DND-41 (cell line): ENCODE measurements around the gene PNPLA1.
A peak's percentile ranks its signal among the peaks of the same experiment; 100 is the strongest.

Source experiments
- ATAC-seq: fragments of 200-7000 bp; cut with Tn5 transposase; 3 replicates; pipeline ENCODE4 v1.9.1; 2021; ENCODE audit warnings: low read depth; ENCODE audit not compliant: insufficient read depth
- DNase-seq: peaks from one replicate; pipeline ENCODE4 v3.0.0-alpha.2; 2020
- H2AFZ ChIP-seq: 2 replicates; pipeline ENCODE4 v1.6.0; 2012; ENCODE audit warnings: low read depth, low read length
- H3K27ac ChIP-seq: 2 replicates; pipeline ENCODE4 v1.5.1; 2012; ENCODE audit warnings: low read length, inconsistent platforms
- H3K27me3 ChIP-seq: fragments of 200-600 bp; sonication (generic); 2 replicates; pipeline ENCODE4 v1.6.0; 2012; ENCODE audit warnings: low read length, mild to moderate bottlenecking, inconsistent platforms; ENCODE audit not compliant: insufficient read depth, poor library complexity
- H3K36me3 ChIP-seq: 2 replicates; pipeline ENCODE4 v1.5.1; 2012; ENCODE audit warnings: low read length, inconsistent platforms; ENCODE audit not compliant: insufficient read depth
- H3K4me1 ChIP-seq: 2 replicates; pipeline ENCODE4 v1.5.1; 2012; ENCODE audit warnings: mild to moderate bottlenecking, low read length; ENCODE audit not compliant: insufficient read depth
- H3K4me2 ChIP-seq: 2 replicates; pipeline ENCODE4 v1.6.0; 2012; ENCODE audit warnings: mild to moderate bottlenecking, moderate library complexity, low read length, inconsistent platforms; ENCODE audit not compliant: insufficient read depth
- H3K4me3 ChIP-seq, 2 experiments: fragments of 200-600 bp in 1 of 2; shearing (Covaris generic) in 1 of 2; 2 replicates each; pipeline ENCODE4 v1.5.1; 2012 to 2016; ENCODE audit warnings: inconsistent platforms in 2 of 2, low read length in 2 of 2, mild to moderate bottlenecking in 2 of 2, low read depth in 1 of 2, moderate library complexity in 1 of 2
- H3K79me2 ChIP-seq: 2 replicates; pipeline ENCODE4 v1.6.0; 2012; ENCODE audit warnings: low read length, inconsistent platforms; ENCODE audit not compliant: insufficient read depth
- H3K9ac ChIP-seq: 2 replicates; pipeline ENCODE4 v1.6.0; 2012; ENCODE audit warnings: low read depth, mild to moderate bottlenecking, inconsistent platforms, low read length, moderate library complexity
- H3K9me3 ChIP-seq: 2 replicates; pipeline ENCODE4 v1.5.1; 2012; ENCODE audit warnings: low read length, moderate library complexity, mild to moderate bottlenecking, inconsistent platforms; ENCODE audit not compliant: insufficient read depth, severe bottlenecking
- H4K20me1 ChIP-seq: 2 replicates; pipeline ENCODE4 v1.6.0; 2012; ENCODE audit warnings: low read length; ENCODE audit not compliant: insufficient read depth
- CTCF ChIP-seq: IDR thresholded peaks from 2 replicates; pipeline ENCODE4 v1.5.1; 2012; ENCODE audit warnings: borderline replicate concordance, low read length, moderate library complexity, mild to moderate bottlenecking; ENCODE audit not compliant: poor library complexity, severe bottlenecking; ENCODE audit errors: extremely low read depth
- EZH2 ChIP-seq: IDR thresholded peaks from 3 replicates; pipeline ENCODE4 v1.6.1; 2012; ENCODE audit warnings: borderline replicate concordance, low read depth, mild to moderate bottlenecking, moderate library complexity, low read length, inconsistent platforms; ENCODE audit not compliant: severe bottlenecking

The PNPLA1 gene

GRCh38 chr6:36339146-36339545, 69.3 kb downstream of the PNPLA1 start:
- TF ChIP-seq EZH2 = no peak
- TF ChIP-seq CTCF = no peak
- no peaks in the 10 kb centered on the region for H3K4me1 ChIP-seq

GRCh38 chr6:36340306-36340617, 70.4 kb downstream of the PNPLA1 start:
- no peak overlapping the region for H3K9ac ChIP-seq
- no peak overlapping the region for H2AFZ ChIP-seq
- no peak for TF ChIP-seq EZH2
- TF ChIP-seq CTCF = no peak
- ATAC-seq = no peak
- no peak for DNase-seq
- H4K20me1 ChIP-seq = peaks cover 3% of the 10 kb centered on the region; the same call in 1 of the 2 replicates
- no peaks in the 10 kb centered on the region for H3K79me2 ChIP-seq
- H3K4me3 ChIP-seq = no peak overlapping the region
- H3K27me3 ChIP-seq = peaks cover 7% of the 10 kb centered on the region
- H3K4me1 ChIP-seq = no peaks in the 10 kb centered on the region
- H3K36me3 ChIP-seq = no peaks in the 10 kb centered on the region
- no peak overlapping the region for H3K27ac ChIP-seq
- H3K4me2 ChIP-seq = no peak overlapping the region
- H3K9me3 ChIP-seq = no peaks in the 10 kb centered on the region

More at GRCh38 chr6:36339146-36339545, 69.3 kb downstream of the PNPLA1 start:
- Histone ChIP-seq H4K20me1 (peaks cover 3% of the 10 kb centered on the region; the same call in 1 of the 2 replicates), H3K4me2 (no peak overlapping the region), H3K27ac (no peak overlapping the region), H2AFZ (no peak overlapping the region), H3K9me3 (no peaks in the 10 kb centered on the region), H3K4me3 (no peak overlapping the region), H3K36me3 (no peaks in the 10 kb centered on the region), H3K27me3 (peaks cover 10% of the 10 kb centered on the region), H3K79me2 (no peaks in the 10 kb centered on the region), H3K9ac (no peak overlapping the region)
- no peak for ATAC-seq
- DNase-seq = no peak

GRCh38 chr6:36340618-36341454, 71.0 kb downstream of the PNPLA1 start:
- no peaks in the 10 kb centered on the region for H3K79me2 ChIP-seq
- H3K27ac ChIP-seq = no peak overlapping the region
- peaks cover 3% of the 10 kb centered on the region; the same call in 1 of the 2 replicates for H4K20me1 ChIP-seq
- no peak overlapping the region for H3K9ac ChIP-seq
- peaks cover 7% of the 10 kb centered on the region for H3K27me3 ChIP-seq
- no peak overlapping the region for H3K4me2 ChIP-seq
- no peak overlapping the region for H2AFZ ChIP-seq
- DNase-seq = peak; percentile 46
- H3K4me1 ChIP-seq = no peaks in the 10 kb centered on the region
- H3K4me3 ChIP-seq = no peak overlapping the region
- H3K9me3 ChIP-seq = no peaks in the 10 kb centered on the region
- TF ChIP-seq EZH2 (no peak), CTCF (peak; percentile 82)
- peak; percentile 66; the same call in 2 of the 3 replicates for ATAC-seq
- H3K36me3 ChIP-seq = no peaks in the 10 kb centered on the region
